Astrocyte (in vitro differentiated cells and primary cell): ENCODE measurements around the gene ARHGAP30.

Experiments
- EZH2 ChIP-seq: IDR thresholded peaks from 2 replicates; pipeline ENCODE4 v1.6.1; 2012; ENCODE audit warnings: mild to moderate bottlenecking, low read length, inconsistent platforms; ENCODE audit not compliant: insufficient read depth
- TF ChIP-seq, protein P1 (sequence below): IDR thresholded peaks from 2 replicates; pipeline ENCODE4 v1.5.1; 2011; ENCODE audit warnings: low read depth, mild to moderate bottlenecking, inconsistent platforms, low read length, moderate library complexity; ENCODE audit not compliant: insufficient read depth

DNA sequence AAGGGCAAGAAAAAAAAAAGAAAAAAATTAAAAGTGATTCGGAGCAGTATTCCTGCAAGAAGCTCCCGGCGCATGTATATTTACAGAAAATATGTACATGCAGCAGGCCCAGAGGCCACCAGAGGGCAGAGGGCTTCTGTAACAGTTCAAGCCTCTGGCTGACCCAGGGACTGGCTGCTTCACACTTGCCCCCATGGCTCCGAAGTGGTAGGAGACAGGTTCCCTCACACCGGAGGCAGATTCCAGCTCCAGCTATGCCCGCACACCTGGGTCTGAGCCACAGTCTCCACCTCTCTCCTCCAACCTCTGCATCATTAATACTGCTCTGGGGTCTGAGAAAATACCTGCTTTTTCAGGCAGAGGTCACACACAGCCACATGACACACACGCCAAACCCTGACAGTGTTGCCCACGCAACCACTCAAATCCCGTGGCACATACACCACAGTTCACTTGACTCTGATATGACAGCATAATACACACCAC lies 2.2 kb upstream of the ARHGAP30 start:
- TF ChIP-seq, protein P1, sequence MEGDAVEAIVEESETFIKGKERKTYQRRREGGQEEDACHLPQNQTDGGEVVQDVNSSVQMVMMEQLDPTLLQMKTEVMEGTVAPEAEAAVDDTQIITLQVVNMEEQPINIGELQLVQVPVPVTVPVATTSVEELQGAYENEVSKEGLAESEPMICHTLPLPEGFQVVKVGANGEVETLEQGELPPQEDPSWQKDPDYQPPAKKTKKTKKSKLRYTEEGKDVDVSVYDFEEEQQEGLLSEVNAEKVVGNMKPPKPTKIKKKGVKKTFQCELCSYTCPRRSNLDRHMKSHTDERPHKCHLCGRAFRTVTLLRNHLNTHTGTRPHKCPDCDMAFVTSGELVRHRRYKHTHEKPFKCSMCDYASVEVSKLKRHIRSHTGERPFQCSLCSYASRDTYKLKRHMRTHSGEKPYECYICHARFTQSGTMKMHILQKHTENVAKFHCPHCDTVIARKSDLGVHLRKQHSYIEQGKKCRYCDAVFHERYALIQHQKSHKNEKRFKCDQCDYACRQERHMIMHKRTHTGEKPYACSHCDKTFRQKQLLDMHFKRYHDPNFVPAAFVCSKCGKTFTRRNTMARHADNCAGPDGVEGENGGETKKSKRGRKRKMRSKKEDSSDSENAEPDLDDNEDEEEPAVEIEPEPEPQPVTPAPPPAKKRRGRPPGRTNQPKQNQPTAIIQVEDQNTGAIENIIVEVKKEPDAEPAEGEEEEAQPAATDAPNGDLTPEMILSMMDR: peak; percentile 17
- TF ChIP-seq EZH2: no peak
